NCI-H146 (cell line): ENCODE results near the gene WDR27.

Experiments used
- DNase-seq: peaks from one replicate; lab custom pipeline; 2025; lab: John Stamatoyannopoulos, UW

Gene WDR27

GRCh38 chr6:169701954-169702839, at the start of gene WDR27, which contains the start of gene C6orf120:
Gene WDR27, minus strand, starts transcription at chr6:169702029. Its CDS starts 13,024 bp downstream, at chr6:169689005.
Gene C6orf120, plus strand, starts transcription at chr6:169702126. Its CDS starts 334 bp downstream, at chr6:169702460.
- DNase-seq, result peak; percentile 100

GRCh38 chr6:169746556-169746955, 44.7 kb upstream of the WDR27 start:
- no peak for DNase-seq

GRCh38 chr6:169745405-169745804, 43.6 kb upstream of the WDR27 start:
- no peak for DNase-seq

GRCh38 chr6:169741344-169741743, 39.5 kb upstream of the WDR27 start:
- DNase-seq, result no peak

- no peak for DNase-seq
These were observed 37.2 kb upstream of the WDR27 start for GRCh38 chr6:169738976-169739529.

- DNase-seq, result peak; percentile 28
These were observed 36.6 kb upstream of the WDR27 start for GRCh38 chr6:169738204-169738975.

- no peak for DNase-seq
These were observed 28.1 kb upstream of the WDR27 start for GRCh38 chr6:169729961-169730360.

GRCh38 chr6:169726963-169727362, 25.1 kb upstream of the WDR27 start:
- DNase-seq, result no peak

GRCh38 chr6:169726049-169726400, 24.2 kb upstream of the WDR27 start:
- no peak for DNase-seq

- DNase-seq, result peak; percentile 77
These were observed 23.6 kb upstream of the WDR27 start for GRCh38 chr6:169725125-169726048.

- peak; percentile 94 for DNase-seq
These were observed 22.8 kb upstream of the WDR27 start, which contains the start of gene PHF10 for GRCh38 chr6:169724494-169725124. Gene PHF10, minus strand, starts transcription at chr6:169724500. Its CDS starts 569 bp downstream, at chr6:169723931.

- peak; percentile 76 for DNase-seq
These were observed 22.2 kb upstream of the WDR27 start for GRCh38 chr6:169723991-169724493.

- DNase-seq, result peak; percentile 67
These were observed 21.5 kb upstream of the WDR27 start for GRCh38 chr6:169723200-169723909.

GRCh38 chr6:169722362-169723199, 20.8 kb upstream of the WDR27 start:
- DNase-seq, result peak; percentile 47

- DNase-seq, result no peak
These were observed 18.5 kb upstream of the WDR27 start for GRCh38 chr6:169720207-169720855.

GRCh38 chr6:169719117-169719516, 17.3 kb upstream of the WDR27 start:
- no peak for DNase-seq

- DNase-seq, result no peak
These were observed 12.8 kb upstream of the WDR27 start for GRCh38 chr6:169714595-169714994.

GRCh38 chr6:169714178-169714577, 12.3 kb upstream of the WDR27 start:
- no peak for DNase-seq

- DNase-seq, result no peak
These were observed 8.2 kb upstream of the WDR27 start for GRCh38 chr6:169710009-169710408.
